Measurements from ENCODE around the gene HBD.
"Not testable (repeated sequence)": the region's sequence is repeated elsewhere in the genome, so short reads cannot be mapped to it uniquely, and the experiment has no call there.

Gene HBD

GRCh38 chr11:5252192-5252918 lies 18.1 kb upstream of the HBD start:
- DNase-seq, result no peak

- DNase-seq, result no peak
Measured at GRCh38 chr11:5251746-5252145, 17.5 kb upstream of the HBD start.

- no peak for DNase-seq
Measured at GRCh38 chr11:5250543-5251204, 16.4 kb upstream of the HBD start.

GRCh38 chr11:5249807-5250396 lies 15.6 kb upstream of the HBD start, which contains the start of gene HBG1:
Gene HBG1, minus strand, starts transcription at chr11:5249857. Its CDS starts 53 bp downstream, at chr11:5249804.
- DNase-seq, result not testable (repeated sequence)

- DNase-seq, result not testable (repeated sequence)
Measured at GRCh38 chr11:5248498-5248897, 14.2 kb upstream of the HBD start.

GRCh38 chr11:5247472-5248192 lies 13.3 kb upstream of the HBD start:
- DNase-seq, result no peak

GRCh38 chr11:5246772-5247471 lies 12.6 kb upstream of the HBD start:
- DNase-seq, result no peak

GRCh38 chr11:5245155-5245554 lies 10.9 kb upstream of the HBD start:
- DNase-seq, result no peak

GRCh38 chr11:5243816-5244180 lies 9.5 kb upstream of the HBD start:
- no peak for DNase-seq

GRCh38 chr11:5242933-5243815 lies 8.9 kb upstream of the HBD start:
- peak; percentile 23 for DNase-seq

GRCh38 chr11:5242208-5242607 lies 7.9 kb upstream of the HBD start:
- no peak for DNase-seq

- DNase-seq, result no peak
Measured at GRCh38 chr11:5241458-5241857, 7.2 kb upstream of the HBD start.

- DNase-seq, result no peak
Measured at GRCh38 chr11:5240458-5240857, 6.2 kb upstream of the HBD start.

GRCh38 chr11:5240056-5240455 lies 5.8 kb upstream of the HBD start:
- no peak for DNase-seq

GRCh38 chr11:5239046-5239445 lies 4.8 kb upstream of the HBD start:
- no peak for DNase-seq

- no peak for DNase-seq
Measured at GRCh38 chr11:5238486-5238885, 4.2 kb upstream of the HBD start.

GRCh38 chr11:5237420-5237819 lies 3.1 kb upstream of the HBD start:
- no peak for DNase-seq

- no peak for DNase-seq
Measured at GRCh38 chr11:5235364-5236095, 1.2 kb upstream of the HBD start.

GRCh38 chr11:5233307-5233706 lies 976 bp downstream of the HBD start:
- no peak for DNase-seq

- DNase-seq, result no peak
Measured at GRCh38 chr11:5232821-5233220, 1.5 kb downstream of the HBD start.

- DNase-seq, result no peak
Measured at GRCh38 chr11:5232176-5232575, 2.1 kb downstream of the HBD start.

Measured in RPMI8226 (cell line).